Right atrium auricular region (tissue), 2 donors: Measurements from ENCODE around the gene FKBP1A. TPM values are rescaled to one million over a fixed set of nuclear protein-coding genes. Genes with fewer than 3 reads are reported as not detected.

Experiments
- DNase-seq: peaks from one replicate; pipeline ENCODE4 v3.0.0-alpha.2; 2019; ENCODE audit warnings: low spot score
- H3K27ac ChIP-seq, 2 donors: fragments of 200-600 bp; sonication (generic); 1 replicate in 1 of 2; 2 replicates in 1 of 2; pipeline ENCODE4 v1.5.1; 2016 to 2019
- H3K27me3 ChIP-seq, 2 donors: fragments of 200-600 bp; sonication (generic); one replicate each; pipeline versions ENCODE4 v1.5.1 to v1.6.0; 2017 to 2019
- H3K36me3 ChIP-seq: fragments of 200-600 bp; sonication (generic); one replicate; pipeline ENCODE4 v1.5.1; 2016
- H3K4me1 ChIP-seq, 2 donors: fragments of 200-600 bp; sonication (generic); one replicate each; pipeline versions ENCODE4 v1.5.1 to v1.6.0; 2017 to 2019
- H3K4me3 ChIP-seq, 2 donors: fragments of 200-600 bp; sonication (generic); 1 replicate in 1 of 2; 2 replicates in 1 of 2; pipeline ENCODE4 v1.5.1; 2017 to 2019; ENCODE audit warnings: mild to moderate bottlenecking in 1 of 2, moderate library complexity in 1 of 2
- H3K9me3 ChIP-seq, 2 donors: fragments of 200-600 bp; sonication (generic); one replicate each; pipeline ENCODE4 v1.5.1; 2019
- CTCF ChIP-seq, 2 donors: fragments of 200-600 bp; sonication (generic); IDR thresholded peaks; one replicate each; pipeline ENCODE4 v1.5.1; 2019; ENCODE audit warnings: antibody characterized with exemption in 2 of 2
- total RNA-seq, 2 donors: library from RNA; depleted of rRNA; stranded (reverse); fragments of >200 nt; gene quantifications; one replicate each; pipeline ENCODE4 v1.1.0, GENCODE V29; 2016

Gene FKBP1A
- total RNA-seq, 2 donors from 2014 or later, result 73.5 to 98.7 TPM

GRCh38 chr20:1327241-1327653 is 65.6 kb downstream of the FKBP1A start:
- Histone ChIP-seq H3K4me1 (peaks cover 0 to 87% of the 10 kb centered on the region in 2 donors), H3K4me3 (no peak overlapping the region), H3K27ac (peak overlapping the region; percentile 99), H3K27me3 (no peaks in the 10 kb centered on the region), H3K9me3 (no peaks in the 10 kb centered on the region), H3K36me3 (no peaks in the 10 kb centered on the region)
- peak; percentile 73 for DNase-seq
- no peak for TF ChIP-seq CTCF (IDR thresholded peaks at IDR 0.05)

DNA sequence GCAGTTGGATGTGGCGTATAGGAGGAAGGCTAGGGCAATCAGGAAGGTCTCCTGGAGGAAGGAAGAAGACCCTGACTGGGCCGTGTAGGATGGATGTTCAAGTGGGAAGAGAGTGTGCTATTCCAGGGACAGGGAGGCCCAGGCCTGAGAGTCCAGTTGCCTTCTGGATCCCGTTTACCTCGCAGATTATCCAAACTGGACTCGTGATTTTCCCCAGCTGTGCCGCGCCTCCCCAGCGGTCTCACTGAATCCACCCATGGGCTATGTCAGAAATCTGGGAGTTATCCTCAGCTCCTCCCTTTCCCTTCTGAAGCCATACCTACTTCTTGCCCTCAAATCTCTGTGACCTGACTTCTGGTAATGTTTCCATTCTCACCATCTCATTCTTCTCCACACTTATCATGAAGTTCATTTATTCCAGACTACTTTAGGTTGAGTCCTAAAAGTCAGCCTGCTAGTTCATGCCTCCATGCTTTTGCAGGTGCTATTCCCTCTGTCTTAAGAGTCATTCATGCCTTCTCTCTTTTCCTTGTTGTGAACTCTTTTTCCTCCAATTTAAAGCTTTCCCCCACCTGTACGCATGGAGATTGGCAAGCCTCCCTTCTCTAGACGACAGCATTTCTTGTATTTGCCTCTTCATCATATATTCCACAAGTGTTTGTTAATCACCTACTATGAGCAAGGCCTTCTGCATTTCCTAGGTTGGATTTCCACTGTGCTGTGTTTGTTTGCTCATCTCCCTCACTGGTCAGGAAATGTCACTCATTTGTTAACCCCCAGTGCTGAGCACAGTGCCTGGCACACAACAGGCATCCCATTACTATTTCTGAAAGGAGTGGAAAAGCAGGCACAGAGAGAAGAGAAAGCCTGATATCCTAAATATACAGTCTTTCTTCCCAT is 66.6 kb downstream of the FKBP1A start:
- TF ChIP-seq CTCF (IDR thresholded peaks at IDR 0.05), result no peak
- Histone ChIP-seq H3K27ac (peak overlapping the region; percentile 99), H3K27me3 (no peaks in the 10 kb centered on the region), H3K36me3 (no peaks in the 10 kb centered on the region), H3K9me3 (no peaks in the 10 kb centered on the region), H3K4me1 (peaks cover 0 to 88% of the 10 kb centered on the region in 2 donors), H3K4me3 (peak overlapping the region; percentile 84 to 96)
- DNase-seq, result peak; percentile 70

- peak; percentile 98 for DNase-seq
- Histone ChIP-seq H3K27me3 (no peaks in the 10 kb centered on the region), H3K4me1 (peaks cover 0 to 84% of the 10 kb centered on the region in 2 donors), H3K4me3 (peak overlapping the region; percentile 84 to 96), H3K9me3 (no peaks in the 10 kb centered on the region), H3K27ac (peak overlapping the region; percentile 99), H3K36me3 (no peaks in the 10 kb centered on the region)
- TF ChIP-seq CTCF (IDR thresholded peaks at IDR 0.05), result peak in 1 of 2 donors; percentile 35
Measured at GRCh38 chr20:1325173-1326030, 67.5 kb downstream of the FKBP1A start.

- Histone ChIP-seq H3K4me1 (peaks cover 0 to 76% of the 10 kb centered on the region in 2 donors), H3K27ac (peak overlapping the region; percentile 99), H3K9me3 (no peaks in the 10 kb centered on the region), H3K36me3 (no peaks in the 10 kb centered on the region), H3K4me3 (peak overlapping the region; percentile 84 to 96), H3K27me3 (no peaks in the 10 kb centered on the region)
- TF ChIP-seq CTCF (IDR thresholded peaks at IDR 0.05), result no peak
- DNase-seq, result no peak
Measured at GRCh38 chr20:1324598-1325172, 68.2 kb downstream of the FKBP1A start.

- H3K4me3 ChIP-seq, result no peak overlapping the region
Measured at GRCh38 chr20:1323830-1324597, 68.8 kb downstream of the FKBP1A start.

More at GRCh38 chr20:1323830-1324597, 68.8 kb downstream of the FKBP1A start:
- no peak for DNase-seq
- Histone ChIP-seq H3K4me1 (peaks cover 0 to 70% of the 10 kb centered on the region in 2 donors), H3K27me3 (no peaks in the 10 kb centered on the region), H3K9me3 (no peaks in the 10 kb centered on the region), H3K27ac (peak overlapping the region; percentile 99), H3K36me3 (no peaks in the 10 kb centered on the region)
- no peak for TF ChIP-seq CTCF (IDR thresholded peaks at IDR 0.05)
